ENCODE results near the gene RBPJL. TPM values are rescaled to one million over a fixed set of nuclear protein-coding genes. Genes with fewer than 3 reads are reported as not detected.

The RBPJL gene
- total and polyA plus RNA-seq, 2 of the 13 experiments (the other 11 are each of a cell fraction or from before 2014, with no cell fraction given), result not detected

DNA sequence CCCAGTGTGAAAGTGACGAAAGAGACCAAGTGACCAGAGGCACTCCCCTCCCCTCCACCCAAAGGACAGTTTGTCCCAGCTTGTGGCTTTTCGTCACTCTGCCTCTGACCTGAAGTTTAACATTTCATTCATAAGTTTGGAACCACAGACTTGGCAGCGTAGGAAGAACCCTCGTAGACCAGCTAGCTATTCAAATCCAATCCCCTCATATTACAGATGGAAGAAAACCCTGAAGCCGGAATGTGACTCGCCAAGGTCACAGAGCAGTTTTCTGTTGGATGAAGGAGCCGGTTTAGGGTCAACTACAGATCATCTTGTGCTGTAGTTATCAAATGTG, 52.4 kb downstream of the RBPJL start (continued):
- TF ChIP-seq, protein P1, sequence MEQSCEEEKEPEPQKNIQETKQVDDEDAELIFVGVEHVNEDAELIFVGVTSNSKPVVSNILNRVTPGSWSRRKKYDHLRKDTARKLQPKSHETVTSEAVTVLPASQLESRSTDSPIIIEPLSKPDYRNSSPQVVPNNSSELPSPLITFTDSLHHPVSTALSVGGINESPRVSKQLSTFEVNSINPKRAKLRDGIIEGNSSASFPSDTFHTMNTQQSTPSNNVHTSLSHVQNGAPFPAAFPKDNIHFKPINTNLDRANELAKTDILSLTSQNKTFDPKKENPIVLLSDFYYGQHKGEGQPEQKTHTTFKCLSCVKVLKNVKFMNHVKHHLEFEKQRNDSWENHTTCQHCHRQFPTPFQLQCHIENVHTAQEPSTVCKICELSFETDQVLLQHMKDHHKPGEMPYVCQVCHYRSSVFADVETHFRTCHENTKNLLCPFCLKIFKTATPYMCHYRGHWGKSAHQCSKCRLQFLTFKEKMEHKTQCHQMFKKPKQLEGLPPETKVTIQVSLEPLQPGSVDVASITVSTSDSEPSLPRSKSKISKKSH (CRISPR knock-in tag; IDR thresholded peaks at IDR 0.05; ENCODE audit: borderline replicate concordance), result no peak
- TF ChIP-seq CEBPG (CRISPR knock-in tag; IDR thresholded peaks at IDR 0.05) (peak; percentile 58; the same call in 1 of the 2 replicates), NFKBIZ (CRISPR knock-in tag; IDR thresholded peaks at IDR 0.05) (no peak), SIN3A (IDR thresholded peaks at IDR 0.05; ENCODE audit: borderline replicate concordance, low read depth, low read length) (peak; percentile 44; the same call in 1 of the 2 replicates), ZFAT (CRISPR knock-in tag; conservative IDR thresholded peaks at IDR 0.05) (0 out of 2 replicates have a peak, but pooled peaks have one; percentile 20), ZNF501 (CRISPR knock-in tag; IDR thresholded peaks at IDR 0.05) (peak; percentile 44; the same call in 1 of the 2 replicates), NR1H2 (CRISPR knock-in tag; IDR thresholded peaks at IDR 0.05; ENCODE audit: borderline replicate concordance, low read depth) (peak; percentile 35; the same call in 1 of the 2 replicates), ZNF879 (CRISPR knock-in tag; IDR thresholded peaks at IDR 0.05) (peak; percentile 25; the same call in 1 of the 2 replicates), SPEN (CRISPR knock-in tag; IDR thresholded peaks at IDR 0.05; ENCODE audit: low read depth) (peak; percentile 37; the same call in 1 of the 2 replicates), KAT8 (CRISPR knock-in tag; IDR thresholded peaks at IDR 0.05) (0 out of 2 replicates have a peak, but pooled peaks have one; percentile 7), ZNF329 (CRISPR knock-in tag; IDR thresholded peaks at IDR 0.05; ENCODE audit: low read depth) (0 out of 2 replicates have a peak, but pooled peaks have one; percentile 60), SNRNP70 (IDR thresholded peaks at IDR 0.05; ENCODE audit: low read depth, low read length) (no peak), DNMT3B (CRISPR knock-in tag; conservative IDR thresholded peaks at IDR 0.05) (peak; percentile 7; the same call in 1 of the 2 replicates), ZFP62 (CRISPR knock-in tag; IDR thresholded peaks at IDR 0.05) (0 out of 2 replicates have a peak, but pooled peaks have one; percentile 48), CHCHD3 (CRISPR knock-in tag; IDR thresholded peaks at IDR 0.05) (no peak), TP53 (CRISPR knock-in tag; conservative IDR thresholded peaks at IDR 0.05) (0 out of 2 replicates have a peak, but pooled peaks have one; percentile 30)
- TF ChIP-seq, protein P2, sequence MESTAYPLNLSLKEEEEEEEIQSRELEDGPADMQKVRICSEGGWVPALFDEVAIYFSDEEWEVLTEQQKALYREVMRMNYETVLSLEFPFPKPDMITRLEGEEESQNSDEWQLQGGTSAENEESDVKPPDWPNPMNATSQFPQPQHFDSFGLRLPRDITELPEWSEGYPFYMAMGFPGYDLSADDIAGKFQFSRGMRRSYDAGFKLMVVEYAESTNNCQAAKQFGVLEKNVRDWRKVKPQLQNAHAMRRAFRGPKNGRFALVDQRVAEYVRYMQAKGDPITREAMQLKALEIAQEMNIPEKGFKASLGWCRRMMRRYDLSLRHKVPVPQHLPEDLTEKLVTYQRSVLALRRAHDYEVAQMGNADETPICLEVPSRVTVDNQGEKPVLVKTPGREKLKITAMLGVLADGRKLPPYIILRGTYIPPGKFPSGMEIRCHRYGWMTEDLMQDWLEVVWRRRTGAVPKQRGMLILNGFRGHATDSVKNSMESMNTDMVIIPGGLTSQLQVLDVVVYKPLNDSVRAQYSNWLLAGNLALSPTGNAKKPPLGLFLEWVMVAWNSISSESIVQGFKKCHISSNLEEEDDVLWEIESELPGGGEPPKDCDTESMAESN (CRISPR knock-in tag; conservative IDR thresholded peaks at IDR 0.05), result peak; percentile 59; the same call in 1 of the 2 replicates
- TF ChIP-seq, protein P3, sequence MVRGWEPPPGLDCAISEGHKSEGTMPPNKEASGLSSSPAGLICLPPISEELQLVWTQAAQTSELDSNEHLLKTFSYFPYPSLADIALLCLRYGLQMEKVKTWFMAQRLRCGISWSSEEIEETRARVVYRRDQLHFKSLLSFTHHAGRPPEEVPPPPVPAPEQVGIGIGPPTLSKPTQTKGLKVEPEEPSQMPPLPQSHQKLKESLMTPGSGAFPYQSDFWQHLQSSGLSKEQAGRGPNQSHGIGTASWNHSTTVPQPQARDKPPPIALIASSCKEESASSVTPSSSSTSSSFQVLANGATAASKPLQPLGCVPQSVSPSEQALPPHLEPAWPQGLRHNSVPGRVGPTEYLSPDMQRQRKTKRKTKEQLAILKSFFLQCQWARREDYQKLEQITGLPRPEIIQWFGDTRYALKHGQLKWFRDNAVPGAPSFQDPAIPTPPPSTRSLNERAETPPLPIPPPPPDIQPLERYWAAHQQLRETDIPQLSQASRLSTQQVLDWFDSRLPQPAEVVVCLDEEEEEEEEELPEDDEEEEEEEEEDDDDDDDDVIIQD (CRISPR knock-in tag; IDR thresholded peaks at IDR 0.05; ENCODE audit: low read depth), result no peak
- TF ChIP-seq, protein P4, sequence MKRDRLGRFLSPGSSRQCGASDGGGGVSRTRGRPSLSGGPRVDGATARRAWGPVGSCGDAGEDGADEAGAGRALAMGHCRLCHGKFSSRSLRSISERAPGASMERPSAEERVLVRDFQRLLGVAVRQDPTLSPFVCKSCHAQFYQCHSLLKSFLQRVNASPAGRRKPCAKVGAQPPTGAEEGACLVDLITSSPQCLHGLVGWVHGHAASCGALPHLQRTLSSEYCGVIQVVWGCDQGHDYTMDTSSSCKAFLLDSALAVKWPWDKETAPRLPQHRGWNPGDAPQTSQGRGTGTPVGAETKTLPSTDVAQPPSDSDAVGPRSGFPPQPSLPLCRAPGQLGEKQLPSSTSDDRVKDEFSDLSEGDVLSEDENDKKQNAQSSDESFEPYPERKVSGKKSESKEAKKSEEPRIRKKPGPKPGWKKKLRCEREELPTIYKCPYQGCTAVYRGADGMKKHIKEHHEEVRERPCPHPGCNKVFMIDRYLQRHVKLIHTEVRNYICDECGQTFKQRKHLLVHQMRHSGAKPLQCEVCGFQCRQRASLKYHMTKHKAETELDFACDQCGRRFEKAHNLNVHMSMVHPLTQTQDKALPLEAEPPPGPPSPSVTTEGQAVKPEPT (CRISPR knock-in tag; IDR thresholded peaks at IDR 0.05; ENCODE audit: low read depth), result 0 out of 2 replicates have a peak, but pooled peaks have one; percentile 16
- TF ChIP-seq, protein P5, sequence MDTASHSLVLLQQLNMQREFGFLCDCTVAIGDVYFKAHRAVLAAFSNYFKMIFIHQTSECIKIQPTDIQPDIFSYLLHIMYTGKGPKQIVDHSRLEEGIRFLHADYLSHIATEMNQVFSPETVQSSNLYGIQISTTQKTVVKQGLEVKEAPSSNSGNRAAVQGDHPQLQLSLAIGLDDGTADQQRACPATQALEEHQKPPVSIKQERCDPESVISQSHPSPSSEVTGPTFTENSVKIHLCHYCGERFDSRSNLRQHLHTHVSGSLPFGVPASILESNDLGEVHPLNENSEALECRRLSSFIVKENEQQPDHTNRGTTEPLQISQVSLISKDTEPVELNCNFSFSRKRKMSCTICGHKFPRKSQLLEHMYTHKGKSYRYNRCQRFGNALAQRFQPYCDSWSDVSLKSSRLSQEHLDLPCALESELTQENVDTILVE (CRISPR knock-in tag; IDR thresholded peaks at IDR 0.05), result 0 out of 2 replicates have a peak, but pooled peaks have one; percentile 5
- TF ChIP-seq, protein P6, sequence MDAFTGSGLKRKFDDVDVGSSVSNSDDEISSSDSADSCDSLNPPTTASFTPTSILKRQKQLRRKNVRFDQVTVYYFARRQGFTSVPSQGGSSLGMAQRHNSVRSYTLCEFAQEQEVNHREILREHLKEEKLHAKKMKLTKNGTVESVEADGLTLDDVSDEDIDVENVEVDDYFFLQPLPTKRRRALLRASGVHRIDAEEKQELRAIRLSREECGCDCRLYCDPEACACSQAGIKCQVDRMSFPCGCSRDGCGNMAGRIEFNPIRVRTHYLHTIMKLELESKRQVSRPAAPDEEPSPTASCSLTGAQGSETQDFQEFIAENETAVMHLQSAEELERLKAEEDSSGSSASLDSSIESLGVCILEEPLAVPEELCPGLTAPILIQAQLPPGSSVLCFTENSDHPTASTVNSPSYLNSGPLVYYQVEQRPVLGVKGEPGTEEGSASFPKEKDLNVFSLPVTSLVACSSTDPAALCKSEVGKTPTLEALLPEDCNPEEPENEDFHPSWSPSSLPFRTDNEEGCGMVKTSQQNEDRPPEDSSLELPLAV (CRISPR knock-in tag; conservative IDR thresholded peaks at IDR 0.05; ENCODE audit: low read depth), result no peak

Data from HepG2 (cell line).